BJ (cell line): ENCODE measurements around the gene ST6GALNAC4. TPM values are rescaled to one million over a fixed set of nuclear protein-coding genes. Genes with fewer than 3 reads are reported as not detected.

Experiments used
- CTCF ChIA-PET: fragments of 350-600 bp; formaldehyde crosslinking; extraction: SDS; loops from one replicate; lab custom pipeline; 2021; ENCODE audit warnings: antibody characterized with exemption, inconsistent platforms; lab: Yijun Ruan, JAX
- POLR2A ChIA-PET: fragments of 300-600 bp; sonication (Branson Sonifier 250); formaldehyde crosslinking; extraction: SDS; loops from one replicate; lab custom pipeline; 2021; ENCODE audit warnings: antibody characterized with exemption; lab: Charles Lee
- DNase-seq: peaks from one replicate; pipeline ENCODE4 v3.0.0-alpha.2; 2011; ENCODE audit warnings: low read depth
- H3K27me3 ChIP-seq: 2 replicates; pipeline ENCODE4 v1.6.0; 2011; ENCODE audit warnings: low read length; ENCODE audit not compliant: control insufficient read depth, insufficient read depth
- H3K36me3 ChIP-seq: 2 replicates; pipeline ENCODE4 v1.5.1; 2011; ENCODE audit warnings: low read length; ENCODE audit not compliant: control insufficient read depth, insufficient read depth
- H3K4me3 ChIP-seq: 2 replicates; pipeline ENCODE4 v1.5.1; 2011; ENCODE audit warnings: low read depth, mild to moderate bottlenecking, control low read depth, low read length
- CTCF ChIP-seq: IDR thresholded peaks from 2 replicates; pipeline ENCODE4 v1.5.1; 2011; ENCODE audit warnings: low read depth, mild to moderate bottlenecking, control low read depth, inconsistent platforms, low read length, moderate library complexity; ENCODE audit not compliant: insufficient read depth
- polyA plus RNA-seq: library from polyadenylated mRNA; depleted of rRNA; stranded (reverse); fragments of >200 nt; gene quantifications from 2 replicates; pipeline ENCODE4 v1.2.3, GENCODE V29; 2011

Gene ST6GALNAC4
- polyA plus RNA-seq, 1 experiment, result 35.5 TPM

GRCh38 chr9:127869310-127870152, 47.3 kb downstream of the ST6GALNAC4 start:
- peak; percentile 90 for TF ChIP-seq CTCF
- DNase-seq, result no peak
- ChIA-PET POLR2A (no interaction called here), CTCF (interaction anchor here (0.5 to 3.6 kb wide), 42 partner anchors 9 to 284 kb away, joined by 3 to 44 read pairs (median 4); partner anchors contain the start of genes AK1, CDK9, ENG and SH2D3C)
- Histone ChIP-seq H3K36me3 (peaks cover 14% of the 10 kb centered on the region), H3K4me3 (no peak overlapping the region), H3K27me3 (no peaks in the 10 kb centered on the region)

DNA sequence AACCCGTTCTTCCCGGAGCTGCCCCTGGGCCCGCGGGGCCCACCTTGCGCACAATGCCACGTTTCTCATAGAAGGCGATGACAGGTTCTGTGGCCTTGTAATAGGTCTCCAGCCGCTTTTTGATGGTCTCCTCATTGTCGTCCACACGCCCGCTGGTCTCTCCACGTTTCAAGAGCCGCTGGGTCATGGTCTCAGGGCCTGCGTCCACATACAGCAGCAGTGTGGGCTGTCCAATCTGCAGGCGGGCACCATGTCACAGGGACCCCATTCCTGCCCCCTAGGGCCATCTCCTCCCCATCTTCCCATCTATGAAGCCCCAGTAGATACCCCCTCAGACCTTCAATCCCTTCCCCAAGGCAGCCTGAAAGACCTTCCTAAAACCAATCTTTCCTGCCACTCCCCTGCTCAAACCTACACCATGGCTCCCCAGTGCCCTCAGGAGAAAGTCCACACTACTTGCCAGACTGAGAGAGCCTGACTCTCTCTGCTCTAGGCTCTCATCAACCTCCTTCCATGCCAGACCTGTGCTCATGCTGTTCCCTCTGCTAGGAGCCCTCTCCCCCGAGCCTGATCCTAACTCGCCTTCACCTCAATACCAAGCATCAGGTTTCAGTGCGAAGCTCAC, 48.5 kb downstream of the ST6GALNAC4 start:
- ChIA-PET POLR2A (no interaction called here), CTCF (interaction anchor here (1.5 to 3.6 kb wide), 8 partner anchors 14 to 133 kb away, joined by 3 to 44 read pairs (median 20); partner anchors contain the start of genes CDK9, ENG and TOR2A)
- DNase-seq, result no peak
- no peaks in the 10 kb centered on the region for H3K27me3 ChIP-seq
- H3K4me3 ChIP-seq, result no peak overlapping the region
- H3K36me3 ChIP-seq, result peaks cover 14% of the 10 kb centered on the region
- TF ChIP-seq CTCF, result no peak

- POLR2A ChIA-PET, result no interaction called here
- no peak for TF ChIP-seq CTCF
- CTCF ChIA-PET, result interaction anchor here (0.6 kb wide), 1 partner anchor 74 kb away, joined by 3 read pairs; no protein-coding TSS in a partner anchor
- Histone ChIP-seq H3K27me3 (no peaks in the 10 kb centered on the region), H3K4me3 (no peak overlapping the region), H3K36me3 (peaks cover 14% of the 10 kb centered on the region)
- no peak for DNase-seq
These were observed 49.2 kb downstream of the ST6GALNAC4 start for GRCh38 chr9:127867356-127868277.

DNA sequence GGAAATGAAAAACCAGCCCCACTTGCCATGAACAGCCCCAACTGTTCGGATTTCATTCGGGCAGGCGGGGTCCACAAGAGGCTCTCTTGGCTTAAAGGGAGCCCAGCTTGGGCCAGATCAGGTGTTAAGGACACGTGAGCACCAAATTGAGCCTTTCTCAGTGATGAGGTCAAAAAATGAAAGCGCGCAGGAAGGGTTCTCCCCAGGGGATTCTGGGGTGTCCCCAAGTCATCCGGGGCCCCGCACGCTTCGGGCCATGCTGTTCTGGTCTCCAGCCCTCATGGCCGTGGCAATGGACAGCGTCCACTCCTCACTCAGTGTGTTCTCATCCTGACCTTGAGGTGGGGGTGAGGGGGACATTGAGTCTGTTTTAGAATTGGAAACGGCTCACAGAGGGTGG, 50.3 kb downstream of the ST6GALNAC4 start:
- ChIA-PET CTCF (no interaction called here), POLR2A (interaction anchor here (0.7 kb wide), 1 partner anchor 64 kb away, joined by 3 read pairs; the partner anchor contains the start of gene FPGS)
- Histone ChIP-seq H3K27me3 (no peaks in the 10 kb centered on the region), H3K36me3 (peaks cover 13% of the 10 kb centered on the region), H3K4me3 (no peak overlapping the region)
- TF ChIP-seq CTCF, result no peak
- DNase-seq, result no peak
